ENCODE measurements around the gene TNNI3.
"Not testable (repeated sequence)": the region's sequence is repeated elsewhere in the genome, so short reads cannot be mapped to it uniquely, and the experiment has no call there.

TNNI3 gene

GRCh38 chr19:55111238-55111831 is 46.2 kb downstream of the TNNI3 start:
- DNase-seq, result no peak

GRCh38 chr19:55109527-55110291 is 47.8 kb downstream of the TNNI3 start:
- DNase-seq, result no peak

- DNase-seq, result not testable (repeated sequence)
Observed at GRCh38 chr19:55107252-55107651, 50.3 kb downstream of the TNNI3 start.

- no peak for DNase-seq
Observed at GRCh38 chr19:55106591-55106990, 50.9 kb downstream of the TNNI3 start.

- DNase-seq, result no peak
Observed at GRCh38 chr19:55105237-55105636, 52.3 kb downstream of the TNNI3 start.

- no peak for DNase-seq
Observed at GRCh38 chr19:55103190-55103589, 54.3 kb downstream of the TNNI3 start.
